ENCODE measurements around the gene UBE2QL1.

DNA sequence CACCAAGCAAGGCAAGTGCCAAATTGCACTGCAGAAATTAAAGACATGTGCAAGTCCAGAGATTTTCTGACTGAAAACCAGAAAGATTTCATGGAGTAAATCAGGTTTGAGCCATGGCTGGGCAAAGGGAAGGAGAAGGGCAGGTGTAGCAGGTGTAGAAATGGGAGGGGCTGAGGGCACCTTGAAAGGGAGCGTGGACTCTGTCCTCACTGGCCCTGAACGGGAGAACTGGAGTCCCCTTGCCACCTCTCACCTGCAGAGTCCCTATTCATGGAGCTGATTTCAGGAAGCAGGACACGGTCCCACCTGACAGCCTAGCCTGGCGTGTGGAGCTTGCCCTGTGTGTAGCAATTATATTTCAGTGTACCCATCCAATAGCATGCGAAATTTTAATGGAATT is 46.3 kb downstream of the UBE2QL1 start:
- TF ChIP-seq, protein P1, sequence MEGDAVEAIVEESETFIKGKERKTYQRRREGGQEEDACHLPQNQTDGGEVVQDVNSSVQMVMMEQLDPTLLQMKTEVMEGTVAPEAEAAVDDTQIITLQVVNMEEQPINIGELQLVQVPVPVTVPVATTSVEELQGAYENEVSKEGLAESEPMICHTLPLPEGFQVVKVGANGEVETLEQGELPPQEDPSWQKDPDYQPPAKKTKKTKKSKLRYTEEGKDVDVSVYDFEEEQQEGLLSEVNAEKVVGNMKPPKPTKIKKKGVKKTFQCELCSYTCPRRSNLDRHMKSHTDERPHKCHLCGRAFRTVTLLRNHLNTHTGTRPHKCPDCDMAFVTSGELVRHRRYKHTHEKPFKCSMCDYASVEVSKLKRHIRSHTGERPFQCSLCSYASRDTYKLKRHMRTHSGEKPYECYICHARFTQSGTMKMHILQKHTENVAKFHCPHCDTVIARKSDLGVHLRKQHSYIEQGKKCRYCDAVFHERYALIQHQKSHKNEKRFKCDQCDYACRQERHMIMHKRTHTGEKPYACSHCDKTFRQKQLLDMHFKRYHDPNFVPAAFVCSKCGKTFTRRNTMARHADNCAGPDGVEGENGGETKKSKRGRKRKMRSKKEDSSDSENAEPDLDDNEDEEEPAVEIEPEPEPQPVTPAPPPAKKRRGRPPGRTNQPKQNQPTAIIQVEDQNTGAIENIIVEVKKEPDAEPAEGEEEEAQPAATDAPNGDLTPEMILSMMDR (IDR thresholded peaks at IDR 0.05): no peak
- TF ChIP-seq POLR2AphosphoS5 (IDR thresholded peaks at IDR 0.05; ENCODE audit: insufficient read depth in 1 of 2, low read depth in 1 of 2): no peak
